Retinal pigment epithelial cell (primary cell): ENCODE measurements around the gene ZW10.

ENCODE experiments used
- DNase-seq: peaks from one replicate; pipeline ENCODE4 v3.0.0-alpha.2; 2010; ENCODE audit warnings: low read depth
- H3K4me3 ChIP-seq: 2 replicates; pipeline ENCODE4 v1.5.1; 2011; ENCODE audit warnings: mild to moderate bottlenecking, low read length, control low read depth, moderate library complexity
- CTCF ChIP-seq: conservative IDR thresholded peaks from 2 replicates; pipeline ENCODE4 v1.5.1; 2011; ENCODE audit warnings: low read depth, low read length, control low read depth, inconsistent platforms

Gene ZW10

GRCh38 chr11:113760241-113760640 is 13.3 kb downstream of the ZW10 start:
- H3K4me3 ChIP-seq = no peak overlapping the region
- no peak for TF ChIP-seq CTCF
- no peak for DNase-seq

- no peak for TF ChIP-seq CTCF
Measured at GRCh38 chr11:113752932-113753331, 20.6 kb downstream of the ZW10 start.

GRCh38 chr11:113736323-113736722 is 37.2 kb downstream of the ZW10 start:
- no peak for DNase-seq
- no peak for TF ChIP-seq CTCF
- no peak overlapping the region for H3K4me3 ChIP-seq

More at GRCh38 chr11:113752932-113753331, 20.6 kb downstream of the ZW10 start:
- no peak for DNase-seq
- no peak overlapping the region for H3K4me3 ChIP-seq

GRCh38 chr11:113732092-113732491 is 41.4 kb downstream of the ZW10 start:
- no peak for TF ChIP-seq CTCF
- DNase-seq = no peak
- H3K4me3 ChIP-seq = no peak overlapping the region

GRCh38 chr11:113730887-113731726 is 42.4 kb downstream of the ZW10 start:
- DNase-seq = peak; percentile 19
- peak; percentile 75 for TF ChIP-seq CTCF
- H3K4me3 ChIP-seq = no peak overlapping the region

- no peak for TF ChIP-seq CTCF
- no peak for DNase-seq
- H3K4me3 ChIP-seq = no peak overlapping the region
Measured at GRCh38 chr11:113729456-113729855, 44.0 kb downstream of the ZW10 start.

- TF ChIP-seq CTCF = no peak
- H3K4me3 ChIP-seq = no peak overlapping the region
- no peak for DNase-seq
Measured at GRCh38 chr11:113728814-113729213, 44.7 kb downstream of the ZW10 start.
